PC-3 (cell line): Measurements from ENCODE around the gene MUTYH. TPM values are rescaled to one million over a fixed set of nuclear protein-coding genes. Genes with fewer than 3 reads are reported as not detected.

Source experiments
- ATAC-seq: fragments of 200-7000 bp; cut with Tn5 transposase; 2 replicates; pipeline ENCODE4 v1.9.1; 2020; ENCODE audit warnings: mild to moderate bottlenecking, moderate library complexity
- BruUV-seq: library from RNA; stranded (reverse); fragments of 400-500 nt; replicated peaks from 2 replicates; lab custom pipeline; 2021; lab: Mats Ljungman, UMichigan
- CTCF ChIA-PET: fragments of 300-600 bp; sonication (Branson Sonifier 250); formaldehyde crosslinking; loops from one replicate; lab custom pipeline; 2022; ENCODE audit warnings: antibody characterized with exemption; lab: Charles Lee
- POLR2A ChIA-PET: fragments of 300-600 bp; sonication (Branson Sonifier 250); formaldehyde crosslinking; loops from one replicate; lab custom pipeline; 2022; ENCODE audit warnings: antibody characterized with exemption; ENCODE audit not compliant: unreplicated experiment; lab: Charles Lee
- DNase-seq: peaks from one replicate; pipeline ENCODE4 v3.0.0-alpha.2; 2015
- H2AFZ ChIP-seq: fragments of 300-600 bp; sonication (generic); 2 replicates; pipeline ENCODE4 v1.6.0; 2016; ENCODE audit warnings: antibody characterized with exemption, low read length
- H3F3A ChIP-seq: fragments of 300-600 bp; sonication (generic); one replicate; pipeline ENCODE4 v1.6.0; 2017; ENCODE audit warnings: antibody characterized with exemption, low read length, control low read depth, mild to moderate bottlenecking; ENCODE audit not compliant: unreplicated experiment
- H3K27ac ChIP-seq: fragments of 300-600 bp; sonication (generic); 2 replicates; pipeline ENCODE4 v1.5.1; 2016; ENCODE audit warnings: mild to moderate bottlenecking, low read length
- H3K27me3 ChIP-seq: fragments of 300-600 bp; sonication (generic); 2 replicates; pipeline ENCODE4 v1.6.1; 2016; ENCODE audit warnings: low read length, mixed read lengths
- H3K36me3 ChIP-seq: fragments of 300-600 bp; sonication (generic); 2 replicates; pipeline ENCODE4 v1.6.1; 2016; ENCODE audit warnings: low read depth, mixed run types, low read length, mixed read lengths
- H3K4me1 ChIP-seq: fragments of 300-600 bp; sonication (generic); 2 replicates; pipeline ENCODE4 v1.5.1; 2016; ENCODE audit warnings: low read length; ENCODE audit not compliant: insufficient read depth
- H3K4me2 ChIP-seq: fragments of 300-600 bp; sonication (generic); 2 replicates; pipeline ENCODE4 v1.6.0; 2016; ENCODE audit warnings: low read length
- H3K4me3 ChIP-seq: fragments of 300-600 bp; sonication (generic); 2 replicates; pipeline ENCODE4 v1.5.1; 2016; ENCODE audit warnings: mild to moderate bottlenecking, low read length, mixed read lengths
- H3K79me2 ChIP-seq: fragments of 300-600 bp; sonication (generic); 2 replicates; pipeline ENCODE4 v1.6.1; 2017; ENCODE audit warnings: low read length, mixed read lengths
- H3K9ac ChIP-seq: fragments of 300-600 bp; sonication (generic); 2 replicates; pipeline ENCODE4 v1.6.0; 2016; ENCODE audit warnings: mild to moderate bottlenecking, low read length
- H3K9me2 ChIP-seq: fragments of 300-600 bp; sonication (generic); replicated peaks from 2 replicates; pipeline ENCODE4 v1.6.1; 2016; ENCODE audit warnings: mixed run types, low read length, mixed read lengths
- H3K9me3 ChIP-seq: fragments of 300-600 bp; sonication (generic); 2 replicates; pipeline ENCODE4 v1.6.1; 2016; ENCODE audit warnings: low read length, mixed read lengths
- H4K20me1 ChIP-seq: fragments of 300-600 bp; sonication (generic); 2 replicates; pipeline ENCODE4 v1.6.1; 2016; ENCODE audit warnings: low read length, mixed read lengths
- CTCF ChIP-seq: fragments of 300-600 bp; sonication (generic); conservative IDR thresholded peaks from 2 replicates; pipeline ENCODE4 v1.5.1; 2017; ENCODE audit warnings: antibody characterized with exemption, low read depth, mild to moderate bottlenecking, low read length
- EZH2 ChIP-seq: fragments of 300-600 bp; sonication (generic); IDR thresholded peaks from one replicate; pipeline ENCODE4 v1.6.1; 2017; ENCODE audit warnings: antibody characterized with exemption, mild to moderate bottlenecking, low read length; ENCODE audit not compliant: unreplicated experiment
- EZH2phosphoT487 ChIP-seq: fragments of 300-600 bp; sonication (generic); IDR thresholded peaks from 2 replicates; pipeline ENCODE4 v1.6.1; 2018; ENCODE audit warnings: mild to moderate bottlenecking, antibody characterized with exemption, low read length, borderline replicate concordance
- intact Hi-C: fragments of 100-400 bp; cut with micrococcal nuclease; formaldehyde crosslinking; loops from 2 replicates; pipeline ENCODE4 v1.9.0; 2023
- total RNA-seq: library from RNA; depleted of rRNA; stranded (reverse); fragments of >200 nt; gene quantifications from 2 replicates; pipeline ENCODE4 v1.2.3, GENCODE V29; 2014

MUTYH gene
- total RNA-seq, 1 experiment from 2014 or later: 22.8 TPM

- H2AFZ ChIP-seq: no peak overlapping the region
- no peaks in the 10 kb centered on the region for H3K9me2 ChIP-seq
- POLR2A ChIA-PET: interaction anchor here (0.6 kb wide), 1 partner anchor 46 kb away, joined by 19 read pairs; no protein-coding TSS in a partner anchor
- CTCF ChIA-PET: no interaction called here
- H3K27me3 ChIP-seq: no peaks in the 10 kb centered on the region
- TF ChIP-seq CTCF: no peak
- no peak for TF ChIP-seq EZH2
- TF ChIP-seq EZH2phosphoT487: no peak
- no peak overlapping the region for H3K27ac ChIP-seq
- peaks cover 9% of the 10 kb centered on the region for H3K36me3 ChIP-seq
- peaks cover 13% of the 10 kb centered on the region for H3K4me1 ChIP-seq
- H3K79me2 ChIP-seq: no peaks in the 10 kb centered on the region
- no peak overlapping the region for H3K9ac ChIP-seq
- no TSS peak for BruUV-seq
- no peak overlapping the region for H3K4me2 ChIP-seq
- H3K9me3 ChIP-seq: no peaks in the 10 kb centered on the region
- ATAC-seq (no peak), DNase-seq (no peak)
- H4K20me1 ChIP-seq: no peaks in the 10 kb centered on the region
- H3K4me3 ChIP-seq: no peak overlapping the region
- no peaks in the 10 kb centered on the region for H3F3A ChIP-seq
- intact Hi-C loops: no loop called here
Observed at GRCh38 chr1:45348966-45349677, 8.9 kb upstream of the MUTYH start.

- H3K27ac ChIP-seq: no peak overlapping the region
- ATAC-seq: no peak
- no TSS peak for BruUV-seq
Observed at GRCh38 chr1:45348609-45348965, 8.3 kb upstream of the MUTYH start.

More at GRCh38 chr1:45348609-45348965, 8.3 kb upstream of the MUTYH start:
- Histone ChIP-seq H3K79me2 (no peaks in the 10 kb centered on the region), H3K4me3 (no peak overlapping the region), H3K9me2 (no peaks in the 10 kb centered on the region), H3K9me3 (no peaks in the 10 kb centered on the region), H3K36me3 (peaks cover 14% of the 10 kb centered on the region), H2AFZ (no peak overlapping the region), H3K9ac (no peak overlapping the region), H3F3A (no peaks in the 10 kb centered on the region), H3K27me3 (no peaks in the 10 kb centered on the region), H3K4me1 (peaks cover 13% of the 10 kb centered on the region), H4K20me1 (0 out of 2 replicates have a peak, but pooled peaks cover 2% of the 10 kb centered on the region), H3K4me2 (no peak overlapping the region)
- intact Hi-C loops: no loop called here
- no peak for TF ChIP-seq EZH2
- TF ChIP-seq CTCF: no peak
- TF ChIP-seq EZH2phosphoT487: no peak
- ChIA-PET POLR2A (interaction anchor here (0.6 kb wide), 3 partner anchors 45 to 1002 kb away, joined by 3 to 19 read pairs (median 12); no protein-coding TSS in a partner anchor), CTCF (no interaction called here)
- DNase-seq: no peak
